GM18507 (cell line): ENCODE results near the gene COL27A1.

Experiments used
- DNase-seq: peaks from one replicate; pipeline ENCODE4 v3.0.0; 2011; ENCODE audit warnings: low read depth; ENCODE audit not compliant: insufficient read length; ENCODE audit errors: extremely low spot score
- FAIRE-seq: peaks from 2 replicates; lab custom pipeline; 2011; peaks lifted over from hg19 to GRCh38; lab: Jason Lieb, UNC

The COL27A1 gene

GRCh38 chr9:114198249-114199040 is 43.1 kb downstream of the COL27A1 start:
- no peak for FAIRE-seq
- DNase-seq = no peak

DNA sequence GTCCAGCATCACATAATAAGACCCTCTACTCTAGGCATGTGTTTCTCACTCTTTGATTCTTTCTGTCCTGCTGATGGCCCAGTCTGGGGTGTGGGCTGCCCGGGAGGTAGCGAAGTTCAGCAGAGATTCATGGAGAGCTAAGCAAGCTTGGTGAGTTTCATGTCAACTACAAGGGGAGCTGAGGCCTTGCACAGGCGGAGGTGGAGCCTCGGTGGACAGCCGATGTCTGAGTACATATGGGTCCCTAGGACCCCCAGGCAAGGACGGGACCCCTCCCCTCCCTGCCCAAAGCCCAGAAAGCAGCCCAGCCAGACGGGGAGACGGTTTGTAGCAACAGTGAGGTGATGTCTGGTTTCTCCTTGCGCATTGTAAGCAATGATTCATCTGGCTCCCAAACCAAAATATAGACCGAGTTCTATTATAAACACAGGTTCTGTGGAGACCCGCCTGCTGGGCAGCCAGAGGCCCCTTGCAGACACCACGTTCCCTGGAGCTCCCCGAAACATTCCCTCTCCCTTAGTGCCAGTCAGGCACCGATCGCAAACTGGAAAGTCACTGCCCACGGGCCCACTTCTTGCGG is 45.5 kb downstream of the COL27A1 start:
- DNase-seq (no peak), FAIRE-seq (no peak)

DNA sequence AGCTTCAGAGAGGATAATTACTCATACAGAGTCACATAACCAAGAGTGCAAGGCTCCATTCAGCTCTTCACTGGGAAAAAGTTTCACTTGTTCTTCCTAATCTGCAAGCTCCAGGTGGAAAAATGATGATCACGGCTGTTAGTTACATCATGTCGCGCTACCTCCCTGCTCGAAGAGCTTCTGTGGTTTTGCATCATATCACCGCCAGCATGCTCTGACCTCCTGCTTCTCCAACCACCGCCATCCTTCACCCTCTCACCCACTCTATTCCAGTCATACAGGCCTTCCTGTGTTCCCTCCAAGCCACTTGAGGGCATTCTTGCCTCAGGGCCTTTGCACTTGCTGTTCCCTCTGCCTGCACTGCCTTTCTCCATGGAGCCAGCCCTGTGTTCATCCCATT is 47.1 kb downstream of the COL27A1 start:
- no peak for DNase-seq
- FAIRE-seq = no peak

- FAIRE-seq (no peak), DNase-seq (no peak)
Observed at GRCh38 chr9:114202849-114203248, 47.5 kb downstream of the COL27A1 start.

GRCh38 chr9:114203410-114204140 is 48.2 kb downstream of the COL27A1 start:
- no peak for FAIRE-seq
- DNase-seq = no peak

GRCh38 chr9:114204265-114204664 is 48.9 kb downstream of the COL27A1 start:
- DNase-seq (no peak), FAIRE-seq (no peak)

DNA sequence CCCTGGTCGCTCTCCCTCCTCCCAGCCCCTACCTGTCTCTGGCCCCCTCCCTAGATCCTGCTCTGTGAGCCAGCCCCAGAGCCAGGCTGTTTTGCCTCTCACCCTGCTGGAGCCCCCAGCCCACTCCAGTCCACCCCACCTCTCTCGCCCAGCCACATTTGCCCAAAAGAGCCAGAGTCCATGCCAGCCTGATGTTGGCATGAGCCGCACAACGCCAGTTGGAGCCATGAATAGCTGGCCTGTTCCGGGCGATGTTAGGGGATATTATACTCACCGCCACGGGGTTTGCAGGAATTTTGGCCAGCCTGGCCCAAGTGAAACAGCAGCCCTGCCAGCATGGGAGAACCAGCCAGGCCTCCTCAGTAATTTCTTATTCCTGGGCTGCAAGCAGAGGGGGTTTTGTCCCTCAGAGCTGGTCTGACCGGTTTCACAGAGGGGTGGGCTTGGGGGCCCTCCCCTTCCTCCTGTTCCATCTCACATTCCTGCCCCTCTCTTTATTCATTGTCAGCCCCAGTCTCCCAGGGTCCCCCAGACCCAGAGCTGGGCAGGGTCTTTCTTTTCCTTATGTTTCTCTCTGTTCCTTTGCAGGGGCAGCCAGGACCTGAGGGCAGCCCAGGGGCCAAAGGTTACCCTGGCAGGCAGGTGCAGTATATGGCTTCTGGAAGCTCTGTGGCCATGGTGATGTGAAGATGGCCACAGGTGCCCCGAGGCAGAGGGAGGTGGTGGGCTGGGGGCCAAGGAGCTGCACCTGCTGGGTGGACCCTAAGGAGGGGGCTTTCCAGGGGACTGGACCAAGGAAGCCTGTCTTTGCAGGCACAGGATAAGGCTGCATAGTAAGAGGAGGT is 50.1 kb downstream of the COL27A1 start:
- no peak for FAIRE-seq
- DNase-seq = no peak

DNA sequence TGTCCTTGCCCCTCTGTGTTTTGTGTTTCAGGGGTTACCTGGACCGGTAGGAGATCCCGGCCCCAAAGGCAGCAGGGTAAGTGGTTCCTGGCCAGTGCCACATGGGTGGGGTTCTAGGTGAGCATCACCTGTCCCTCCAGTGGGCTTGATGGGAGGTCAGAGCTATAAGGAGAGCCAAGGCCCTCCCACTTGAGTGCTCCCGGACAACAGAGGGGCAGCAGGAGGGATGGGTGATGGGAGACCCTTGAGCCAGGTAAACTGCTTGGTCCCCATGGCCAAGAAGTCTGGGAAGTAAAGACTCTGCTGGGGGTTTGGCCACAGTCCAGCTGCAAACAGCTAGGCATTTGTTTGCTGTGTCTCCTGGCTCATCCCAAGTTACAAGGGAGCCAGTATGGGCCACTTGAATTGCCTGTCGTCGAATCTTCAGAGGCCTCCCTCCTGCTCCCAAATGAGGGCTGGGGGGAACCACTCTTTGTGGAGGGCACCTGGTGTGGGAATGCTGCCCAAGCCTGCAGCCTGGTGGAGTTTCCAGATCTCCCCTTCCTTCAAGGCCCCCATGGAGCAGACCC is 51.0 kb downstream of the COL27A1 start:
- DNase-seq (no peak), FAIRE-seq (no peak)

- FAIRE-seq (no peak), DNase-seq (no peak)
Observed at GRCh38 chr9:114207034-114207810, 51.9 kb downstream of the COL27A1 start.

DNA sequence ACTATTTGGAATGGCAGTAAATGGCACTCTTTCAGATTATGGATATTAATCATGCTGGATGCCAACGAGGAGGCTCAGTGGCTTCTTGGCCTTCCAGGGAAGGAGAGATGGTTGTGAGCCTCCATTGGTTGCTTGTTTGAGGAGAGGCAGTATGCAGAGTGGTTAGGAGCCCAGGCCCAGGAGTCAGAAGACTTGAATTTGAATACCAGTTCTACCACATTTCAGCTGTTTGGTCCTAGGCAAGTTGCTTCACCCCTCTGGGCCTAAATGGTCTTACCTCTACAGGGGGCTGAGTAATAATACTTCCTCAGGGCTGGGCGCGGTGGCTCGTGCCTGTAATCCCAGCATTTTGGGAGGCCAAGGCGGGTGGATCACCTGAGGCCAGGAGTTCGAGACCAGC is 52.5 kb downstream of the COL27A1 start:
- FAIRE-seq (no peak), DNase-seq (no peak)

DNA sequence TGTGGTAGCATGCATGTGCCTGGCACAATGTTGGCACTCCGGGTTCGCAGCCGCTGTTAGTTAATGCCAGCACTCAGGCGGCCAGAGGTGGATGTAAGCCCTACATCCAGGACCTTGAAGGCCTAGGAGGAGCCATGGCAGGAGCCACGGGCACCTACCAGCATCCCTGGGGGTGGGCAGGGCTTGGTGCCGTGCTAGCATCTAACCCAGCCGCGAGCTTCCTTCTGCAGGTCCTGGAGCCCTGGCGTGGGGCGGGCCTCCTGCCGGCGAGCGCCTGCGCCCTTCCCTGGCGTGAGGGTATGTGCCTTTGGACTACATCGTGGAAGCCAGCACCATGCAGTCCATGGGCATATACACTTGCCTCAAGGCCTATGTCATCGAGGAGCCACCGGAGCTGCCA is 53.8 kb downstream of the COL27A1 start:
- DNase-seq (no peak), FAIRE-seq (no peak)

DNA sequence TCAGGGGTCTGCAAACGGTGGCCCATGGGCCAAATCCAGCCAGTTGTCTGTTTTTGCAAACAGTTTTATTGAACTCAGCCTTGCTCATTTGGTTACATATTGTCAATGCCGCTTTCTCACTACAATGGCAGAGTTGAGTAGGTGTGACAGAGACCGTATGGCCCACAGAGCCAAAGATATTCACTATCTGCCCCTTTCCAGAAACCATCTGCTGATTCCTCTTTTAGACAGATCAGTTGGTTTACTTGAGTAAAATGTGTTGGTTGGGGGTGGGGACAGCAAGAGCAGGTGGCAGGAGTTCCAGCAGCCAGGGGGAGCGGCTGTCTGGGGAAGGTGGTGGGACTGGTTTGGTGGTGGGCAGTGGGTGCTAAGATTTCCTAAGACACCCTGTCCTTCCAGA is 54.8 kb downstream of the COL27A1 start:
- FAIRE-seq (no peak), DNase-seq (no peak)

DNA sequence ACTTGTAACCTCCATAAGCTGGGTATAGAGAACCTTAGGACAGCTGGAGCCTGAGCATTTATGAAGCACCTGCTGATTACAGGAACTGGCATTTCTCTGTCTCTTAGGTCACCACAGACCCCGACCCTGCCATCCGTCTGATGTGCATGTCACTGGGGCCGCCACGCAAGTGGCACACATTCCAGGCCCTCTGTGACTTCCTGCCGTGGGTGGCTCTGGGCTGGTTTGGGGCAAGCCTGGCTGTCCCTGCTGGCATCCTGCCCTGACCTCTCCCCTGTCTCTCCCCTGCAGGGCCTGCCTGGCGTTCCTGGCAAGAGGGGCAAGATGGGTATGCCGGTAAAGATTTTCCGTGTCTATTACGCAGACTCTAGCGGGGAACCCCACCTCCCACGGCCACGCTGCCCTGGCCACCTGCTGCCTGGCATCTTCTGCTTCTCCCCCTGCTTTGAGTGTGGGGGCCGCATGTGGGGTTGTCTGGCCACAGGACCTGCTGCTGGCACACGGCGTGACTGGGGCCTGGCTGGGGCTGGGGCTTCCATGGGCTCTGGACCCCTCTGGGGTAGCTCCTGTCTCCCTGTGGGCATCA is 55.4 kb downstream of the COL27A1 start:
- no peak for FAIRE-seq
- no peak for DNase-seq

DNA sequence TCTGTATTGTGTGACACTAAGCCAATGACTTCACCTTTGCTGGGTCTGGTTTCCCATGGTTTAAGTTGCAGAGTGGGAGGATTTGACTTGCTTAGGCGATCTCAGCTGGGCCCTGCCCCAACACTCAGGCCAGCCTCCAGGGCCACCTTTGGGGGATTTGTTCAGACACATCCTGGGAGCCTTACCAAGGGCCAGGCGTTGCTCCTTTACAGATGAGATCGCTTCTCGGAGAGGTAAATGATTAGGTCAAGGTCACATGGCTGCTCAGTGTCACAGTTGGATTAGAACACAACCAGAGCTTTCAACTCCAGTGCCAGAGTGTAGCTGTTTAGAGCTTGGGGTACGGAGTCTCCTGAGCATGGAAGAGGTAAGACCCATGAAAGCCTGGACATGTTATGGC is 57.5 kb downstream of the COL27A1 start:
- FAIRE-seq = no peak

DNA sequence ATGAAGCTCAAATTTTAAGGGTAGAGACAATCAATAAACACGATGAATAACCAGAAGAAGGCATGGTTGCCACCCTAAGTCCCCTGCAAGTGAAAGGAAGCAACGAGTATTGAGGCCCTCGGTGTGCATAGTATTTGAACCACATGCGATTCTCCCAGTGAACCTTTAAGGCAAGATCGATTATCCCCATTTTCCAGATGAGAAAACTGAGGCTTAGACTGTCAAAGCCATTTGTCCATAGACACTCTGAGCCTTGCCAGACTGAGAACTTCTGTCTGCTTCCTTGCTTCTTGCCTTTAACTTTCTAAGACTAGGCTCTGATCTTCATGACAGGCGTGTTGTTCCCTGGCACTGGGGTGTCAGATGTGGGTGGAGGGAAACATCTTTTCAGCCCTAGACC is 58.2 kb downstream of the COL27A1 start:
- FAIRE-seq (no peak), DNase-seq (no peak)

More for the DNA sequence above, 57.5 kb downstream of the COL27A1 start:
- DNase-seq = no peak

- FAIRE-seq (no peak), DNase-seq (no peak)
Observed at GRCh38 chr9:114214181-114214580, 58.8 kb downstream of the COL27A1 start.

- DNase-seq (no peak), FAIRE-seq (no peak)
Observed at GRCh38 chr9:114214686-114215414, 59.5 kb downstream of the COL27A1 start.

GRCh38 chr9:114216081-114216480 is 60.7 kb downstream of the COL27A1 start:
- FAIRE-seq (no peak), DNase-seq (no peak)
